ENCODE results near the gene CLNK.

GRCh38 chr4:10454121-10454520 is 230.4 kb downstream of the CLNK start:
- TF ChIP-seq EZH2 (IDR thresholded peaks at IDR 0.05; ENCODE audit: borderline replicate concordance, insufficient read depth, low read depth, low read length, poor library complexity, severe bottlenecking) (no peak), CTCF (IDR thresholded peaks at IDR 0.05) (no peak)

Measured in B cell (primary cell).